Aorta (tissue), 5 donors: ENCODE data around the gene LMBR1. TPM values are rescaled to one million over a fixed set of nuclear protein-coding genes. Genes with fewer than 3 reads are reported as not detected.

Experiments used
- ATAC-seq: fragments of 200-7000 bp; cut with Tn5 transposase; one replicate; pipeline ENCODE4 v1.9.1; 2022; ENCODE audit warnings: moderate library complexity; ENCODE audit not compliant: low FRiP score
- DNase-seq, 2 donors: peaks; one replicate each; pipeline ENCODE4 v3.0.0-alpha.2; 2020
- H3K27ac ChIP-seq, 2 donors: one replicate each; pipeline ENCODE4 v1.5.1; 2013; ENCODE audit warnings: low read length in 2 of 2, mild to moderate bottlenecking in 2 of 2, moderate library complexity in 2 of 2, control low read depth in 1 of 2, inconsistent platforms in 1 of 2, low read depth in 1 of 2
- H3K27me3 ChIP-seq, 2 donors: one replicate each; pipeline ENCODE4 v1.6.1; 2013; ENCODE audit warnings: control low read depth in 1 of 2, low read length in 1 of 2, mild to moderate bottlenecking in 1 of 2, moderate library complexity in 1 of 2; ENCODE audit not compliant: insufficient read depth in 2 of 2, control insufficient read depth in 1 of 2
- H3K36me3 ChIP-seq, 2 donors: one replicate each; pipeline ENCODE4 v1.6.1; 2013; ENCODE audit warnings: control low read depth in 1 of 2, low read length in 1 of 2, mild to moderate bottlenecking in 1 of 2; ENCODE audit not compliant: insufficient read depth in 2 of 2, control insufficient read depth in 1 of 2
- H3K4me1 ChIP-seq, 2 donors: one replicate each; pipeline ENCODE4 v1.6.1; 2013; ENCODE audit warnings: low read length in 2 of 2, control low read depth in 1 of 2, mild to moderate bottlenecking in 1 of 2, moderate library complexity in 1 of 2; ENCODE audit not compliant: insufficient read depth in 2 of 2, control insufficient read depth in 1 of 2
- H3K4me3 ChIP-seq, 2 donors: one replicate each; pipeline ENCODE4 v1.5.1; 2013; ENCODE audit warnings: low read length in 2 of 2, control low read depth in 1 of 2, mild to moderate bottlenecking in 1 of 2
- H3K9me3 ChIP-seq: one replicate; pipeline ENCODE4 v1.6.1; 2013; ENCODE audit warnings: mild to moderate bottlenecking, low read length; ENCODE audit not compliant: control insufficient read depth
- WGBS, 2 donors: extraction: QIAGEN DNeasy Blood & Tissue Kit; methylation state at CpG; one replicate each; pipeline ENCODE4 v1.1.7; 2013; 5-methylcytosine and 5-hydroxymethylcytosine counted together
- intact Hi-C, 2 donors: fragments of 100-400 bp; cut with DNase I; formaldehyde crosslinking; loops; one replicate each; pipeline versions ENCODE4 v1.14.2 to v1.15.0; 2022
- polyA plus RNA-seq, 2 donors: library from polyadenylated mRNA; stranded (reverse); fragments of 200-250 nt; gene quantifications; one replicate each; pipeline ENCODE4 v1.2.3, GENCODE V29; 2013
- total RNA-seq, 2 donors: library from RNA; stranded (reverse); fragmentation: NEBNext Ultra II Directional; extraction: Animal tissue kit (Norgen Biotek cat#: 25700); gene quantifications; one replicate each; pipeline ENCODE4 v1.2.1, GENCODE V29; 2021
- donor health status: healthy with polysubstance abuse.
- donor health status: Bipolar disorder and iron deficiency.
- donor health status: DM: no; HTN: no; CAD: no.
- donor health status: DM: no; HTN: no; CAD: no.
- donor health status: DM: yes; HTN: yes; CAD: no.

LMBR1 gene
- total and polyA plus RNA-seq, 4 donors = 9.5 to 63.8 (median 36.5) TPM

GRCh38 chr7:156754201-156754600 is 138.8 kb downstream of the LMBR1 start:
- Histone ChIP-seq H3K27me3 (no peaks in the 10 kb centered on the region), H3K36me3 (no peaks in the 10 kb centered on the region), H3K27ac (no peak overlapping the region), H3K4me3 (no peak overlapping the region), H3K4me1 (no peaks in the 10 kb centered on the region), H3K9me3 (no peaks in the 10 kb centered on the region)
- 66% methylated on average over 4 of the region's 4 CpGs for WGBS, 2 donors
- DNase-seq = no peak
- ATAC-seq = no peak
- intact Hi-C loops = no loop called here

- WGBS, 2 donors = 89 to 90% methylated on average over 7 of the region's 7 CpGs
- Histone ChIP-seq H3K36me3 (no peaks in the 10 kb centered on the region), H3K4me1 (no peaks in the 10 kb centered on the region), H3K9me3 (no peaks in the 10 kb centered on the region), H3K27me3 (no peaks in the 10 kb centered on the region), H3K27ac (no peak overlapping the region), H3K4me3 (no peak overlapping the region)
- intact Hi-C loops = no loop called here
- ATAC-seq (no peak), DNase-seq (no peak)
These were observed 139.4 kb downstream of the LMBR1 start for GRCh38 chr7:156753630-156754029.

GRCh38 chr7:156753229-156753560 is 139.8 kb downstream of the LMBR1 start:
- no peak overlapping the region for H3K4me3 ChIP-seq
- no peak overlapping the region for H3K27ac ChIP-seq
- ATAC-seq (no peak), DNase-seq (no peak)
- no peaks in the 10 kb centered on the region for H3K36me3 ChIP-seq
- intact Hi-C loops = no loop called here
- no peaks in the 10 kb centered on the region for H3K9me3 ChIP-seq
- no peaks in the 10 kb centered on the region for H3K4me1 ChIP-seq
- 92 to 93% methylated on average over 4 of the region's 4 CpGs for WGBS, 2 donors
- no peaks in the 10 kb centered on the region for H3K27me3 ChIP-seq

GRCh38 chr7:156752367-156753228 is 140.4 kb downstream of the LMBR1 start:
- no peak overlapping the region for H3K4me3 ChIP-seq
- no peaks in the 10 kb centered on the region for H3K27me3 ChIP-seq
- no peak for DNase-seq
- intact Hi-C loops = no loop called here
- ATAC-seq = no peak
- no peaks in the 10 kb centered on the region for H3K4me1 ChIP-seq
- H3K36me3 ChIP-seq = no peaks in the 10 kb centered on the region
- H3K27ac ChIP-seq = no peak overlapping the region
- WGBS, 2 donors = 77% methylated on average over 7 of the region's 7 CpGs
- H3K9me3 ChIP-seq = no peaks in the 10 kb centered on the region

- Histone ChIP-seq H3K27ac (no peak overlapping the region), H3K36me3 (no peaks in the 10 kb centered on the region), H3K4me1 (no peaks in the 10 kb centered on the region), H3K4me3 (no peak overlapping the region), H3K27me3 (no peaks in the 10 kb centered on the region), H3K9me3 (no peaks in the 10 kb centered on the region)
- no peak for DNase-seq
- ATAC-seq = no peak
- 94 to 97% methylated on average over 3 of the region's 3 CpGs for WGBS, 2 donors
- intact Hi-C loops = no loop called here
These were observed 141.7 kb downstream of the LMBR1 start for GRCh38 chr7:156751319-156751718.

GRCh38 chr7:156747718-156748117 is 145.3 kb downstream of the LMBR1 start:
- WGBS, 2 donors = 63 to 70% methylated on average over 1 of the region's 1 CpG
- intact Hi-C loops = no loop called here
- H3K27me3 ChIP-seq = no peaks in the 10 kb centered on the region
- ATAC-seq = no peak
- no peak overlapping the region for H3K4me3 ChIP-seq
- H3K36me3 ChIP-seq = no peaks in the 10 kb centered on the region
- no peak for DNase-seq
- H3K27ac ChIP-seq = no peak overlapping the region
- no peaks in the 10 kb centered on the region for H3K4me1 ChIP-seq
- H3K9me3 ChIP-seq = no peaks in the 10 kb centered on the region

GRCh38 chr7:156746891-156747290 is 146.1 kb downstream of the LMBR1 start:
- no peaks in the 10 kb centered on the region for H3K9me3 ChIP-seq
- H3K27ac ChIP-seq = no peak overlapping the region
- no peaks in the 10 kb centered on the region for H3K4me1 ChIP-seq
- no peaks in the 10 kb centered on the region for H3K27me3 ChIP-seq
- WGBS, 2 donors = 89 to 94% methylated on average over 1 of the region's 1 CpG
- DNase-seq (no peak), ATAC-seq (no peak)
- no peak overlapping the region for H3K4me3 ChIP-seq
- H3K36me3 ChIP-seq = no peaks in the 10 kb centered on the region
- intact Hi-C loops = no loop called here

- DNase-seq (no peak), ATAC-seq (no peak)
- intact Hi-C loops = no loop called here
- Histone ChIP-seq H3K27ac (no peak overlapping the region), H3K27me3 (no peaks in the 10 kb centered on the region), H3K4me3 (no peak overlapping the region), H3K36me3 (peaks cover 2 to 5% of the 10 kb centered on the region in 2 donors), H3K9me3 (peaks cover 1% of the 10 kb centered on the region), H3K4me1 (no peaks in the 10 kb centered on the region)
- 62 to 76% methylated on average over 5 of the region's 5 CpGs for whole genome bisulfite sequencing, 2 donors
These were observed 153.4 kb downstream of the LMBR1 start for GRCh38 chr7:156739596-156739995.

- peaks cover 6 to 9% of the 10 kb centered on the region in 2 donors for H3K36me3 ChIP-seq
- no peak for ATAC-seq
These were observed 157.1 kb downstream of the LMBR1 start for GRCh38 chr7:156735851-156736250.

More at GRCh38 chr7:156735851-156736250, 157.1 kb downstream of the LMBR1 start:
- Histone ChIP-seq H3K27ac (no peak overlapping the region), H3K4me3 (no peak overlapping the region), H3K4me1 (no peaks in the 10 kb centered on the region), H3K27me3 (no peaks in the 10 kb centered on the region), H3K9me3 (peaks cover 1% of the 10 kb centered on the region)
- intact Hi-C loops = no loop called here
- 89 to 93% methylated on average over 7 of the region's 7 CpGs for WGBS, 2 donors
- no peak for DNase-seq
